OCI-LY3 (cell line): ENCODE measurements around the gene C12orf56.

Source experiments
- EZH2phosphoT487 ChIP-seq: fragments of 200-600 bp; shearing (Covaris generic); IDR thresholded peaks from 2 replicates; pipeline ENCODE4 v1.6.1; 2018; ENCODE audit warnings: antibody characterized with exemption, mixed run types, low read depth
- TF ChIP-seq, protein P1 (sequence below): fragments of 200-600, 300-600 bp; sonication (generic); IDR thresholded peaks from 2 replicates; pipeline ENCODE4 v1.5.1; 2014; ENCODE audit warnings: antibody characterized with exemption, low read length, low read depth

DNA sequence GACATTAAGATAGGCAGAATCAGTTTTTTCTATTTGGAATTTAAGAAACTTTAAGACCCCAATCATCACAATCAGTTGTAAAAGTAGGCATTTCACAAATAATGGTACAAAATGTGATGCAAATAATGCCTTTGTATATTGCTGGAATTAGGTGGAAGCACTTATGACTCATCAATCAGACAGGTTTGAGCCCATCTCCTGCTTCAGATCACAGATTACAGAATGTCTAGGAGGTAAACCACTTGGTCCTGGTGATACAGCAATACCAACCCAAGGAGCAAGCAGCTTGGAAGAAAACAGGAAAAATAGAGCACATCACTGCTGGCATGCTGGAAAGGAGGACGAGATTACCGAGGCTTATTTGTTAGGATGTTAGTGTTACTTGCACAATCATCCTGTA lies 57.6 kb downstream of the C12orf56 start:
- TF ChIP-seq, protein P1, sequence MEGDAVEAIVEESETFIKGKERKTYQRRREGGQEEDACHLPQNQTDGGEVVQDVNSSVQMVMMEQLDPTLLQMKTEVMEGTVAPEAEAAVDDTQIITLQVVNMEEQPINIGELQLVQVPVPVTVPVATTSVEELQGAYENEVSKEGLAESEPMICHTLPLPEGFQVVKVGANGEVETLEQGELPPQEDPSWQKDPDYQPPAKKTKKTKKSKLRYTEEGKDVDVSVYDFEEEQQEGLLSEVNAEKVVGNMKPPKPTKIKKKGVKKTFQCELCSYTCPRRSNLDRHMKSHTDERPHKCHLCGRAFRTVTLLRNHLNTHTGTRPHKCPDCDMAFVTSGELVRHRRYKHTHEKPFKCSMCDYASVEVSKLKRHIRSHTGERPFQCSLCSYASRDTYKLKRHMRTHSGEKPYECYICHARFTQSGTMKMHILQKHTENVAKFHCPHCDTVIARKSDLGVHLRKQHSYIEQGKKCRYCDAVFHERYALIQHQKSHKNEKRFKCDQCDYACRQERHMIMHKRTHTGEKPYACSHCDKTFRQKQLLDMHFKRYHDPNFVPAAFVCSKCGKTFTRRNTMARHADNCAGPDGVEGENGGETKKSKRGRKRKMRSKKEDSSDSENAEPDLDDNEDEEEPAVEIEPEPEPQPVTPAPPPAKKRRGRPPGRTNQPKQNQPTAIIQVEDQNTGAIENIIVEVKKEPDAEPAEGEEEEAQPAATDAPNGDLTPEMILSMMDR = no peak
- no peak for TF ChIP-seq EZH2phosphoT487
